SK-N-SH treated with all-trans-retinoic acid at 6 μM for 48 hours (cell line): ENCODE measurements around the gene HDAC4.

ENCODE experiments used
- ARNTL ChIP-seq: fragments of 450-650 bp; formaldehyde crosslinking; IDR thresholded peaks from 2 replicates; pipeline ENCODE4 v1.5.0; 2020; ENCODE audit warnings: low read depth, mild to moderate bottlenecking, moderate library complexity, borderline replicate concordance
- CSRNP3 ChIP-seq: fragments of 250-450 bp; sonication (Bioruptor Pico); IDR thresholded peaks from 2 replicates; pipeline ENCODE4 v1.5.1; 2021; ENCODE audit warnings: mild to moderate bottlenecking, moderate library complexity
- ISL1 ChIP-seq: fragments of 250-450 bp; sonication (Bioruptor Pico); IDR thresholded peaks from 2 replicates; pipeline ENCODE4 v2.1.2; 2022; ENCODE audit warnings: mild to moderate bottlenecking, moderate library complexity
- PATZ1 ChIP-seq: fragments of 250-450 bp; sonication (Bioruptor Pico); IDR thresholded peaks from 2 replicates; pipeline ENCODE4 v1.8.0; 2020; ENCODE audit warnings: mild to moderate bottlenecking, moderate library complexity, borderline replicate concordance
- RARB ChIP-seq: fragments of 250-450 bp; sonication (Bioruptor Pico); IDR thresholded peaks from 2 replicates; pipeline ENCODE4 v1.8.0; 2021; ENCODE audit warnings: mild to moderate bottlenecking, moderate library complexity
- SNAI2 ChIP-seq: fragments of 250-450 bp; sonication (Bioruptor Pico); IDR thresholded peaks from 2 replicates; pipeline ENCODE4 v1.5.0; 2020; ENCODE audit warnings: mild to moderate bottlenecking, moderate library complexity
- TOX ChIP-seq: fragments of 250-450 bp; sonication (Bioruptor Pico); IDR thresholded peaks from 2 replicates; pipeline ENCODE4 v1.8.0; 2021; ENCODE audit warnings: mild to moderate bottlenecking, moderate library complexity, borderline replicate concordance
- ZFP30 ChIP-seq: fragments of 450-650 bp; formaldehyde crosslinking; IDR thresholded peaks from 2 replicates; pipeline ENCODE4 v1.5.0; 2022; ENCODE audit warnings: mild to moderate bottlenecking, moderate library complexity
- ZNF70 ChIP-seq: fragments of 450-650 bp; formaldehyde crosslinking; IDR thresholded peaks from 2 replicates; pipeline ENCODE4 v1.5.0; 2020; ENCODE audit warnings: mild to moderate bottlenecking, moderate library complexity
- ZNF8 ChIP-seq: fragments of 450-650 bp; formaldehyde crosslinking; IDR thresholded peaks from 2 replicates; pipeline ENCODE4 v1.5.0; 2020; ENCODE audit warnings: mild to moderate bottlenecking, moderate library complexity
- TF ChIP-seq, protein P1 (sequence below): fragments of 250-450 bp; sonication (Bioruptor Pico); IDR thresholded peaks from 2 replicates; pipeline ENCODE4 v1.8.0; 2021; ENCODE audit warnings: low read depth, mild to moderate bottlenecking, moderate library complexity, borderline replicate concordance

GRCh38 chr2:239150125-239151011 lies 250.5 kb downstream of the HDAC4 start:
- TF ChIP-seq ZFP30 (CRISPR knock-in tag) (no peak), ZNF8 (CRISPR knock-in tag) (no peak), PATZ1 (CRISPR knock-in tag) (no peak), TOX (no peak), ZNF70 (CRISPR knock-in tag) (no peak), CSRNP3 (CRISPR knock-in tag) (no peak), ISL1 (no peak), RARB (CRISPR knock-in tag) (no peak), ARNTL (CRISPR knock-in tag) (no peak), SNAI2 (CRISPR knock-in tag) (no peak)
- TF ChIP-seq, protein P1, sequence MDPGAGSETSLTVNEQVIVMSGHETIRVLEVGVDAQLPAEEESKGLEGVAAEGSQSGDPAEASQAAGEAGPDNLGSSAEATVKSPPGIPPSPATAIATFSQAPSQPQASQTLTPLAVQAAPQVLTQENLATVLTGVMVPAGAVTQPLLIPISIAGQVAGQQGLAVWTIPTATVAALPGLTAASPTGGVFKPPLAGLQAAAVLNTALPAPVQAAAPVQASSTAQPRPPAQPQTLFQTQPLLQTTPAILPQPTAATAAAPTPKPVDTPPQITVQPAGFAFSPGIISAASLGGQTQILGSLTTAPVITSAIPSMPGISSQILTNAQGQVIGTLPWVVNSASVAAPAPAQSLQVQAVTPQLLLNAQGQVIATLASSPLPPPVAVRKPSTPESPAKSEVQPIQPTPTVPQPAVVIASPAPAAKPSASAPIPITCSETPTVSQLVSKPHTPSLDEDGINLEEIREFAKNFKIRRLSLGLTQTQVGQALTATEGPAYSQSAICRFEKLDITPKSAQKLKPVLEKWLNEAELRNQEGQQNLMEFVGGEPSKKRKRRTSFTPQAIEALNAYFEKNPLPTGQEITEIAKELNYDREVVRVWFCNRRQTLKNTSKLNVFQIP (CRISPR knock-in tag) = no peak
